ENCODE data around the gene PPIF. TPM values are rescaled to one million over a fixed set of nuclear protein-coding genes. Genes with fewer than 3 reads are reported as not detected.
A peak's percentile ranks its signal among the peaks of the same experiment; 100 is the strongest.

The PPIF gene
- total and polyA plus RNA-seq, 2 of the 4 experiments (the other 2 are of a cell fraction): 29.2 to 130 TPM

DNA sequence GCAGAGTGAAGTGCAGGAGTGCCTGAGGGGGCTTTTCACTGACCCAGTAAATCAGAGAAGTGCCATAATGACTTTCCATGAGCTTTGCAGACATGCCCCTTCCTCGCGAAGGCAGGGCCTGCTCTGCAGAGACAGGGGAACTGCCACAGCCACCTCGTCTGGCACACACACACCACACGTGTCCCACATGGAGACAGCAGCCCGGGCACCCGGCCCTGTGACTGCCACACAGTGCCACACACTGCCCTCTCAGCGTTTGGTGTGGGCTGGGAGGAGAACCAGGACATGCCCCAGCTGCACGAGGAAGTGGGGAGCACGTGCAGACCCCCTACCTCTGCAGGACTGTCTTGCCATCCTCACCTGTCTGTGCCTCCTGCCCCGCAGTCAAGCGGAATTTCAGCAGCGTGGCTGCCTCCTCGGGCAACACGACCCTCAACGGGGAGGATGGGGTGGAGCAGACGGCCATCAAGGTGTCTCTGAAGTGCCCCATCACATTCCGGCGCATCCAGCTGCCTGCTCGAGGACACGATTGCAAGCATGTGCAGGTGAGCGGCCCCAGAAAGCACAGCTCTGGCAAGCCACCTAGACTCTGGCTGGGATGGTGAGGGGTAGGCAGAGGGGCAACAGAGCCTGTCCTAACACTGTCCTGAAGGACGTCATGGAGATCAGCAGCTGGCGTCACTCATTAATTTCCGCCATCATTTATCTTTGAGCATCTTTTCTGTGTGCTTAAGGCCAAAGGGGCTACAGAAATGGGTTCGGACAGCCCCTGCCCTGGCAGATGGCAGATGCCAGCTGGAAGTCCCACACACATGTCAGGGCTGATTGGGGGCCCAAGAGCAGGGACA lies 43.4 kb upstream of the PPIF start:
- no peaks in the 10 kb centered on the region for H3K9me3 ChIP-seq (ENCODE audit: control insufficient read depth, insufficient read depth, low read length)
- no peak overlapping the region for H3K4me2 ChIP-seq (ENCODE audit: low read depth, low read length)
- H2AK9ac ChIP-seq (replicated peaks; ENCODE audit: low read depth, low read length, poor library complexity): peak overlapping the region; percentile 21
- H4K5ac ChIP-seq (ENCODE audit: low read depth, low read length): no peak overlapping the region
- ChIA-PET POLR2A (ENCODE audit: unreplicated experiment) (no interaction called here), CTCF (no interaction called here)
- H4K91ac ChIP-seq (ENCODE audit: insufficient read depth, low read depth, low read length): no peak overlapping the region
- no peak overlapping the region for H3K56ac ChIP-seq (ENCODE audit: extremely low read depth, insufficient read depth, low read length)
- no peak for DNase-seq
- H3K9me1 ChIP-seq (ENCODE audit: insufficient read depth, low read length): peaks cover 27% of the 10 kb centered on the region
- H2AFZ ChIP-seq (replicated peaks; ENCODE audit: low read length, poor library complexity): peak overlapping the region; percentile 13
- H3K23ac ChIP-seq (ENCODE audit: low read depth, low read length): no peak overlapping the region
- no peak overlapping the region for H2BK20ac ChIP-seq (ENCODE audit: low read depth, low read length)
- H2AK5ac ChIP-seq (ENCODE audit: low read depth, low read length): no peak overlapping the region
- no peak overlapping the region for H3K9ac ChIP-seq (ENCODE audit: low read depth, low read length)
- peaks cover 28% of the 10 kb centered on the region for H4K20me1 ChIP-seq (ENCODE audit: insufficient read depth, low read length)
- H2BK120ac ChIP-seq (ENCODE audit: low read depth, low read length): no peak overlapping the region
- peaks cover 13% of the 10 kb centered on the region for H3K4me1 ChIP-seq (ENCODE audit: control insufficient read depth, insufficient read depth, low read length)
- no TSS peak for BruUV-seq (replicated peaks)
- dilution Hi-C loops (cut with HindIII; ENCODE audit: low sequenced_read_pairs, unreplicated experiment) (no loop called here), in situ Hi-C loops (cut with MboI; ENCODE audit: low sequenced_read_pairs) (no loop called here), intact Hi-C loops (cut with micrococcal nuclease) (no loop called here)
- no peak overlapping the region for H3K4ac ChIP-seq (ENCODE audit: low read depth, low read length)
- H2BK5ac ChIP-seq (ENCODE audit: low read depth, low read length, poor library complexity, severe bottlenecking): no peak overlapping the region
- no peak overlapping the region for H3K27ac ChIP-seq (ENCODE audit: insufficient read depth, low read length)
- no peak overlapping the region for H2BK15ac ChIP-seq (ENCODE audit: low read depth, low read length)
- H3K79me1 ChIP-seq (ENCODE audit: low read depth in 1 of 2, low read length in 2 of 2): peaks cover 48 to 81% of the 10 kb centered on the region in 2 experiments
- no peak overlapping the region for H3K4me3 ChIP-seq (ENCODE audit: insufficient read depth, low read depth, low read length)
- H3K18ac ChIP-seq (ENCODE audit: low read depth, low read length): no peak overlapping the region
- ATAC-seq (ENCODE audit: low read depth): no peak
- peaks cover 86% of the 10 kb centered on the region for H3K36me3 ChIP-seq (ENCODE audit: control insufficient read depth, insufficient read depth, low read length)
- H4K8ac ChIP-seq (ENCODE audit: low read depth in 2 of 2, low read length in 2 of 2): no peak overlapping the region
- 94% methylated on average over 15 of the region's 25 CpGs; no CpG with 5 or more reads in 1 of the 2 experiments for WGBS, 2 experiments (ENCODE audit: extremely low coverage in 2 of 2, insufficient read length in 1 of 2)
- no peaks in the 10 kb centered on the region for H3K27me3 ChIP-seq (ENCODE audit: control insufficient read depth, insufficient read depth, low read length)
- no peak overlapping the region for H3K14ac ChIP-seq (replicated peaks; ENCODE audit: low read depth, low read length)
- TF ChIP-seq CEBPB (IDR thresholded peaks at IDR 0.05; ENCODE audit: low read depth, low read length) (no peak), SMC3 (IDR thresholded peaks at IDR 0.05; ENCODE audit: low read depth, low read length) (no peak), BHLHE40 (IDR thresholded peaks at IDR 0.05; ENCODE audit: low read depth, low read length) (no peak), NFE2L2 (IDR thresholded peaks at IDR 0.05; ENCODE audit: low read depth, low read length) (no peak), RCOR1 (IDR thresholded peaks at IDR 0.05; ENCODE audit: insufficient replicate concordance, low read length) (no peak), MAZ (IDR thresholded peaks at IDR 0.05; ENCODE audit: borderline replicate concordance, low read depth, low read length) (no peak), MAFK (IDR thresholded peaks at IDR 0.05; ENCODE audit: low read depth, low read length) (no peak), POLR2A (IDR thresholded peaks at IDR 0.05; ENCODE audit: low read depth, low read length) (no peak), CHD1 (IDR thresholded peaks at IDR 0.05; ENCODE audit: low read depth, low read length) (no peak), RFX5 (IDR thresholded peaks at IDR 0.05; ENCODE audit: low read depth, low read length) (no peak), FOS (IDR thresholded peaks at IDR 0.05; ENCODE audit: low read depth, low read length) (no peak), MXI1 (IDR thresholded peaks at IDR 0.05; ENCODE audit: borderline replicate concordance, low read depth, low read length) (no peak)
- TF ChIP-seq, protein P1, sequence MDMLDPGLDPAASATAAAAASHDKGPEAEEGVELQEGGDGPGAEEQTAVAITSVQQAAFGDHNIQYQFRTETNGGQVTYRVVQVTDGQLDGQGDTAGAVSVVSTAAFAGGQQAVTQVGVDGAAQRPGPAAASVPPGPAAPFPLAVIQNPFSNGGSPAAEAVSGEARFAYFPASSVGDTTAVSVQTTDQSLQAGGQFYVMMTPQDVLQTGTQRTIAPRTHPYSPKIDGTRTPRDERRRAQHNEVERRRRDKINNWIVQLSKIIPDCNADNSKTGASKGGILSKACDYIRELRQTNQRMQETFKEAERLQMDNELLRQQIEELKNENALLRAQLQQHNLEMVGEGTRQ (IDR thresholded peaks at IDR 0.05; ENCODE audit: low read depth, low read length): no peak
- TF ChIP-seq, protein P2, sequence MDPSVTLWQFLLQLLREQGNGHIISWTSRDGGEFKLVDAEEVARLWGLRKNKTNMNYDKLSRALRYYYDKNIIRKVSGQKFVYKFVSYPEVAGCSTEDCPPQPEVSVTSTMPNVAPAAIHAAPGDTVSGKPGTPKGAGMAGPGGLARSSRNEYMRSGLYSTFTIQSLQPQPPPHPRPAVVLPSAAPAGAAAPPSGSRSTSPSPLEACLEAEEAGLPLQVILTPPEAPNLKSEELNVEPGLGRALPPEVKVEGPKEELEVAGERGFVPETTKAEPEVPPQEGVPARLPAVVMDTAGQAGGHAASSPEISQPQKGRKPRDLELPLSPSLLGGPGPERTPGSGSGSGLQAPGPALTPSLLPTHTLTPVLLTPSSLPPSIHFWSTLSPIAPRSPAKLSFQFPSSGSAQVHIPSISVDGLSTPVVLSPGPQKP (IDR thresholded peaks at IDR 0.05; ENCODE audit: borderline replicate concordance, low read depth, low read length): no peak
- TF ChIP-seq, protein P3, sequence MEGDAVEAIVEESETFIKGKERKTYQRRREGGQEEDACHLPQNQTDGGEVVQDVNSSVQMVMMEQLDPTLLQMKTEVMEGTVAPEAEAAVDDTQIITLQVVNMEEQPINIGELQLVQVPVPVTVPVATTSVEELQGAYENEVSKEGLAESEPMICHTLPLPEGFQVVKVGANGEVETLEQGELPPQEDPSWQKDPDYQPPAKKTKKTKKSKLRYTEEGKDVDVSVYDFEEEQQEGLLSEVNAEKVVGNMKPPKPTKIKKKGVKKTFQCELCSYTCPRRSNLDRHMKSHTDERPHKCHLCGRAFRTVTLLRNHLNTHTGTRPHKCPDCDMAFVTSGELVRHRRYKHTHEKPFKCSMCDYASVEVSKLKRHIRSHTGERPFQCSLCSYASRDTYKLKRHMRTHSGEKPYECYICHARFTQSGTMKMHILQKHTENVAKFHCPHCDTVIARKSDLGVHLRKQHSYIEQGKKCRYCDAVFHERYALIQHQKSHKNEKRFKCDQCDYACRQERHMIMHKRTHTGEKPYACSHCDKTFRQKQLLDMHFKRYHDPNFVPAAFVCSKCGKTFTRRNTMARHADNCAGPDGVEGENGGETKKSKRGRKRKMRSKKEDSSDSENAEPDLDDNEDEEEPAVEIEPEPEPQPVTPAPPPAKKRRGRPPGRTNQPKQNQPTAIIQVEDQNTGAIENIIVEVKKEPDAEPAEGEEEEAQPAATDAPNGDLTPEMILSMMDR (conservative IDR thresholded peaks at IDR 0.05; ENCODE audit: low read depth, low read length): no peak
